ENCODE results near the gene CCDC71.

Gene CCDC71

GRCh38 chr3:49170744-49171118, 4.6 kb upstream of the CCDC71 start:
- no peak for DNase-seq (ENCODE audit: low spot score)

GRCh38 chr3:49166752-49167556, 823 bp upstream of the CCDC71 start:
- DNase-seq (ENCODE audit: low spot score), result no peak

DNA sequence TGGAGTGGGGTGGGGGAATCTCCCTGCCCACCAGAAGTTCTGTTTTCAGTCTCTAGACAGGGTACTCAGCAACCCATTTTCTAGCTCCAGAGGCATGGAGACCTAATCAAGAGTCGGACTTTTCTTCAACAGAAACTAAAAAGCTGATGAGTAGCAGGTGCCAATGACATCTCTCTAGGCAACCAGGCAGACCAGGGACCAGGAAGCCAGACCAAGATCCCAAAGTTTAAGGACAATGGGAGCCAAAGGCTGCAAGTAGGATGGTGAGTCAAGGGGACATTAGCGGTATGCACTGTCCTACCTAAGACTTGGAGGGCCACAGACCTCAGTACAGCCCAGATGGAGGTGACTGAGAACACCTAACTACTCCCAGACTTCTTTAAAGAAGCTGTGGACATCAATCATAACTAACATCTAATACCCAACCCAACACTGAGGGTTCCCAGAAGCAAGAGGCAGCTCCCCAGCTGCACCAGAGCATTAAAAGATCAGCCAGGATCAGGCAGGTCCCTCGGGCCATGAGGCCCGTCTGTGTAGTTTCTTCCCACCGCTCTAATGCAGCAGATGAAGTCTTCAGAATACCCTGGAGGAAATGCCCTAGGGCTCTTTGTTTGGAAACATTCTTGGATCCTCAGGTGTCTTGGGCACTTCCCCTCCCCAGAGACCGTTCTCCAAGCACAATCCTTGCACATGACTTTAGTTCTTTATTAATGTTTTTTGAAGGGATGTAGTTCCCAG, 979 bp downstream of the CCDC71 start:
- DNase-seq (ENCODE audit: low spot score), result no peak

GRCh38 chr3:49163609-49164008, 2.5 kb downstream of the CCDC71 start:
- no peak for DNase-seq (ENCODE audit: low spot score)

- DNase-seq (ENCODE audit: low spot score), result no peak
Observed at GRCh38 chr3:49162751-49163419, 3.2 kb downstream of the CCDC71 start.

DNA sequence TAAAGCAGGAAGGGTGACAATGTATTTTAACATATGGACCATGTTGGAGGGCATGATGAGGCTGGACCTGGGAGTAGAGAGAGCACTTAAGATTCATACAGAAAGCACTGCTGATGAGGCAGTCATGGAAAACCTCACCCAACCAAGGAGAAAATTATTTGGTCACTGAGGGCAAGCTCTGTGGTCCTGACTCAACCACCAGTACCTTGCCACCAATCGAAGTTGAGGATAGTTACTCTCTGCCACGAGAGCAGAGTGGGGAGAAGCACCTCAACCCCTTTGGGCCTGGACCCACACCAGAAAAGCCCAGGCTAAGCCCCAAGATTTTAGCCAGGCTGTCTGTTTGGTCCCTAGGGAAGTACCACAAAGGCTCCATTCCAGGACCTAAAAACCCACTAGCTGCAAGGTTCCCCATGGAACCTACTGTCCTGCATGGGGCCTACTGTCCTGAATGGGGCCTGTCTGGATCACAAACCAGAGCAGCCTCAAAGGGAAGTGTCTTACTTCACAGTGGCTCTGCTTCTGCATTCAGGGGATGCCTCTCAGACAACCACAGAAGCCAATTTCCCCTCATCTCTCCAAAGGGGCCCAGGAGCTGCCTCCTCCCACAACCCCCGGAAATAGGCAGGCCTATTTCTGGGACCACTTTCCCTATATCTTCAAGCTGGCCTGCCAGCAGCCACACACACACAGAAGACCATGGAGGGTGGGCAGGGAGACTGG, 4.2 kb downstream of the CCDC71 start:
- DNase-seq (ENCODE audit: low spot score), result no peak

DNA sequence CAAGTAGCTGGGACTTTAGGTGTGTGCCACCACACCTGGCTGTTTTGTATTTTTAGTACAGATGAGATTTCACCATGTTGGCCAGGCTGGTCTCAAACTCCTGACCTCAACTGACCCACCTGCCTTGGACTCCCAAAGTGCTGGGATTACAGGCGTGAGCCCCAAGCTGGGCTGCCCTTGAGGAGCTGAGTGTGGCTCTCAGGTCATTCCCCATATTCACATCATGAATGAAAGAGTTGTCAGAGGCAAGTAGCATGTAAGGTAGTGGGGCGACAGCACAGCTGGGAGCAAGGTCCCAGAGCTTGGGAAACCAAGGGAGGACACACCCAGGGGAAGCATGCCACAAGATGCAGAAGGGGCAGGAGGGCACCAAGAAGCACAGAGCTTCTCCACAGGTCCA, 4.9 kb downstream of the CCDC71 start:
- no peak for DNase-seq (ENCODE audit: low spot score)

GRCh38 chr3:49158792-49159191, 7.3 kb downstream of the CCDC71 start:
- no peak for DNase-seq (ENCODE audit: low spot score)

DNA sequence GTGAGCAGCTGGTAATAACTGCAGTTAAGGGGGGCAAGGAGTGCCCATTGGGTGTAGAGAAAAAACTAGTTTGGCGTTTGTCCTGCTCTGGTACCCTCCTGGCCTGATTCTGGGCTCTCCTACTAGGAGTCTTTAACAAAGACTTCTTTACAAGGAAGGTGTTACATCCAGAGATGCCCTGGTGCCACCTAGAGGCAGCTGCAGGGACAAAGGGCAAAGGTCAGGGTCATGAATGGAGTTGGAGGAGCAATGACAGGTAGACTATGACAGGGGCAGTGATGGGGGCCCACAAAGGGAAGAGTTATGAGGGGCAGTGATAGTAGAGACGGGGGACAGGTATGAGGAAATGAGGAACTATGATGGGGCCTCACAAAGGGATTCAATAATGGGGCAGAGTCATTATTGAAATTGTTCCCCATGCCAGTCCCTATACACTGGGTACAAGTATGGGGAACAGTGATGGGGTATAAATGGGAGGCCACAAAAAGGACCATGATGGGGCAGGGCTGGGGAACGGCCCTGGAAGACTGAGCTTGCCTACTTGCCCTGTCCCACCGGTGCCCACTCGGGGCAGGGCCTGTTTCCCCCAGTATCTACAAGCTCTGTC, 7.9 kb downstream of the CCDC71 start:
- no peak for DNase-seq (ENCODE audit: low spot score)

DNA sequence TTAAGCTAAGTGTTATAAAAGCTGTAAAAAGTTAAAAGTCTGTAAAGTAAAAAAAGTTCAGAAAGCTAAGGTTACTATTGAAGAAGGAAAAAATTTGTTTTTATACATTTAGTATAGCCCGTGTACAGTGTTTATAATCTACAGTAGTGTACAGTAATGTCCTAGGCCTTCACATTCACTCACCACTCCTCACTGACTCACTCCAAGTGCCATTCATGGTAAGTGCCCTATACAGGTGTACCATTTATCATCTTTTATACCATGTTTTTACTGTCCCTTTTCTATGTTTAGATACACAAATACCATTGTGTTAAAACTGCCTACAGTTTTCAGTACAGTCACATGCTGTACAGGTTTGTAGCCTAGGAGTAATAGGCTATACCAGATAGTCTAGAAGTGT, 8.8 kb downstream of the CCDC71 start:
- no peak for DNase-seq (ENCODE audit: low spot score)

DNA sequence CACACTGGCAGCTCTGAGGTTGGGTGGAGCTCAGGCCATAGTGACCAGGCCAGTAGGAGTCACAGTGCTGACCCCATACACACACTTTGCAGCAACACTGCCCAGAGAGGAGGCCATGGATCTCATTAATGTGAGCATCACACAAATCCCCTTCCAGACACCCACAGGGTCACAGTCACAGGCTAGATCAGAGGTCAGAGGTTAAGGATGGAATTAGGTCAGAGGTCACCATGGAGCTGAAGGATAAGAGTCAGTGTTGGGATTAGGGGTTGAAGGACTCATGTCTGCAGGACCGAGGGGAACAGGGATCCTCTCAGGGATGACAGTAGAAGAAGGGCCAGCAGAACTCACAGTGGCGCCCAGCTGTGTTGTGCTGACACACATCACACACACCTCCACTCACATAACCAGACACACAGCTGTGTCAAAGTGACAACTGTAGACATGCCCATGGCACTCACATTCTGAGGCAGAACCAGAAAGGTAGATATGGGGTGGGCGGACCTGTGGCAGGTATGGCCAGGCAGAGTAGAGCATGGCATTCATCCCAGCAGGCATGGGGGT, 12.7 kb downstream of the CCDC71 start:
- DNase-seq (ENCODE audit: low spot score), result no peak

- DNase-seq (ENCODE audit: low spot score), result no peak
Observed at GRCh38 chr3:49151610-49152009, 14.5 kb downstream of the CCDC71 start.

- DNase-seq (ENCODE audit: low spot score), result no peak
Observed at GRCh38 chr3:49148159-49148558, 18.0 kb downstream of the CCDC71 start.

GRCh38 chr3:49140080-49140479, 26.1 kb downstream of the CCDC71 start:
- no peak for DNase-seq (ENCODE audit: low spot score)

GRCh38 chr3:49135499-49135898, 30.6 kb downstream of the CCDC71 start:
- no peak for DNase-seq (ENCODE audit: low spot score)

GRCh38 chr3:49134471-49135265, 31.5 kb downstream of the CCDC71 start:
- DNase-seq (ENCODE audit: low spot score), result peak; percentile 35

DNA sequence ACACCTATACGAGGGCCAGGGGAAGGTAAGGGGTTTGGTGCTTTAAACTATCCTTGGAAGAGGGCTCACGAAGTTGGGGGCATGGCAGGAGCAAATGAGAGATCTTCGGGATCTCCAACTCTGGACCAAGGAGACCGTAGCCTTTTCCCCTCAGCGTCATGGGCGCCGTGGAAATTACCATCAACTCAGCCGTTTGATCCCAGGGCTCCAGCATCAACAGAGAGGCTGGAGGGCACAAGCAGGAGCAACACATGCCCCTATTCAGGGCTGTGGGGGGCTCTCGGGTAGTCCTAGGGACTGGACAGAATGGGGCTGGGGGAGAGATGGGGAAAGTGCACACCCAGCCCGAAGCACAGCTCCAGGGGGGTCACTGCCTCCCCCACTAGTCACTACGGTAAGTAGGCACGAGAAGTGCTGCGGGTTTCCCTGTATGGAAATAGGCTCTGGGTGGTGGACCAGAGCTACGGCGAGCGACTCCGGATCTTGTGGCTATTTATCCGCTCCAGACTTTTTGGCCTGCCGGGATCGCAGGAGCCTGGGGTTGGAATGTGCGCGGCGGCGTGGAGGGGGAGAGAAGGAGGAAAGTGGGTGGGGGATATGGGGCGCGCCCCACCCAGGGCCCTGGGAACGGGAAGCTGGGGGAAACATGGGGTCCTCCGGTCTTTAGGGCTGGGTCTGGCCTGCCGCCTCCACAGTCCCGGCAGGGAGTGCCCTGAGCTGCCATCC, 32.7 kb downstream of the CCDC71 start:
- DNase-seq (ENCODE audit: low spot score), result peak; percentile 98

- peak; percentile 86 for DNase-seq (ENCODE audit: low spot score)
Observed at GRCh38 chr3:49132437-49133225, 33.5 kb downstream of the CCDC71 start, which contains the start of gene LAMB2. Gene LAMB2, minus strand, starts transcription at chr3:49133050. Its CDS starts 183 bp downstream, at chr3:49132867.

- DNase-seq (ENCODE audit: low spot score), result no peak
Observed at GRCh38 chr3:49132073-49132436, 34.1 kb downstream of the CCDC71 start.

Data from COLO829 (cell line).